Measurements from ENCODE around the gene LAMA3.

LAMA3 gene

GRCh38 chr18:23661735-23662308 is 27.4 kb upstream of the LAMA3 start:
- Histone ChIP-seq H3K4me3 (ENCODE audit: insufficient read length, low read depth) (peak overlapping the region; percentile 39), H3K36me3 (ENCODE audit: insufficient read depth, insufficient read length, low read length) (no peaks in the 10 kb centered on the region), H3K27me3 (ENCODE audit: insufficient read depth, insufficient read length) (peaks cover 32% of the 10 kb centered on the region), H3K9me3 (ENCODE audit: insufficient read depth, low read length) (no peaks in the 10 kb centered on the region), H3K4me1 (ENCODE audit: insufficient read depth, insufficient read length) (no peaks in the 10 kb centered on the region), H3K9ac (ENCODE audit: insufficient read length, low read depth) (peak overlapping the region; percentile 64)
- no peak for TF ChIP-seq SUZ12 (IDR thresholded peaks at IDR 0.05; ENCODE audit: extremely low read depth, insufficient read depth, insufficient read length)
- no peak for TF ChIP-seq ZNF274 (IDR thresholded peaks at IDR 0.05; ENCODE audit: low read depth, low read length)
- TF ChIP-seq YY1 (IDR thresholded peaks at IDR 0.05; ENCODE audit: insufficient read depth, insufficient read length), result no peak
- DNase-seq (ENCODE audit: low read depth, low spot score), result no peak

GRCh38 chr18:23662309-23663263 is 26.7 kb upstream of the LAMA3 start, which contains the start of gene ANKRD29:
Gene ANKRD29, minus strand, starts transcription at chr18:23662911. Its CDS starts 181 bp downstream, at chr18:23662730.
- H3K27me3 ChIP-seq (ENCODE audit: insufficient read depth, insufficient read length), result peaks cover 32% of the 10 kb centered on the region
- no peaks in the 10 kb centered on the region for H3K4me1 ChIP-seq (ENCODE audit: insufficient read depth, insufficient read length)
- H3K9me3 ChIP-seq (ENCODE audit: insufficient read depth, low read length), result no peaks in the 10 kb centered on the region
- DNase-seq (ENCODE audit: low read depth, low spot score), result no peak
- peak within 1 kb of the TSS; percentile 39 for H3K4me3 ChIP-seq (ENCODE audit: insufficient read length, low read depth)
- TF ChIP-seq YY1 (IDR thresholded peaks at IDR 0.05; ENCODE audit: insufficient read depth, insufficient read length) (no peak), SUZ12 (IDR thresholded peaks at IDR 0.05; ENCODE audit: extremely low read depth, insufficient read depth, insufficient read length) (no peak), ZNF274 (IDR thresholded peaks at IDR 0.05; ENCODE audit: low read depth, low read length) (no peak)
- H3K36me3 ChIP-seq (ENCODE audit: insufficient read depth, insufficient read length, low read length), result no peaks in the 10 kb centered on the region
- peak within 1 kb of the TSS; percentile 66 for H3K9ac ChIP-seq (ENCODE audit: insufficient read length, low read depth)

GRCh38 chr18:23664674-23665073 is 24.6 kb upstream of the LAMA3 start:
- no peak for DNase-seq (ENCODE audit: low read depth, low spot score)
- Histone ChIP-seq H3K36me3 (ENCODE audit: insufficient read depth, insufficient read length, low read length) (no peaks in the 10 kb centered on the region), H3K4me3 (ENCODE audit: insufficient read length, low read depth) (no peak overlapping the region), H3K4me1 (ENCODE audit: insufficient read depth, insufficient read length) (no peaks in the 10 kb centered on the region), H3K9ac (ENCODE audit: insufficient read length, low read depth) (no peak overlapping the region), H3K27me3 (ENCODE audit: insufficient read depth, insufficient read length) (peaks cover 34% of the 10 kb centered on the region), H3K9me3 (ENCODE audit: insufficient read depth, low read length) (no peaks in the 10 kb centered on the region)
- TF ChIP-seq YY1 (IDR thresholded peaks at IDR 0.05; ENCODE audit: insufficient read depth, insufficient read length) (no peak), SUZ12 (IDR thresholded peaks at IDR 0.05; ENCODE audit: extremely low read depth, insufficient read depth, insufficient read length) (no peak), ZNF274 (IDR thresholded peaks at IDR 0.05; ENCODE audit: low read depth, low read length) (no peak)

- DNase-seq (ENCODE audit: low read depth, low spot score), result no peak
- H3K9me3 ChIP-seq (ENCODE audit: insufficient read depth, low read length), result no peaks in the 10 kb centered on the region
- H3K9ac ChIP-seq (ENCODE audit: insufficient read length, low read depth), result no peak overlapping the region
- no peaks in the 10 kb centered on the region for H3K36me3 ChIP-seq (ENCODE audit: insufficient read depth, insufficient read length, low read length)
- H3K27me3 ChIP-seq (ENCODE audit: insufficient read depth, insufficient read length), result peaks cover 20% of the 10 kb centered on the region
- TF ChIP-seq ZNF274 (IDR thresholded peaks at IDR 0.05; ENCODE audit: low read depth, low read length), result no peak
- TF ChIP-seq SUZ12 (IDR thresholded peaks at IDR 0.05; ENCODE audit: extremely low read depth, insufficient read depth, insufficient read length), result no peak
- TF ChIP-seq YY1 (IDR thresholded peaks at IDR 0.05; ENCODE audit: insufficient read depth, insufficient read length), result no peak
- peaks cover 3% of the 10 kb centered on the region for H3K4me1 ChIP-seq (ENCODE audit: insufficient read depth, insufficient read length)
- H3K4me3 ChIP-seq (ENCODE audit: insufficient read length, low read depth), result no peak overlapping the region
These were observed 22.1 kb upstream of the LAMA3 start for GRCh38 chr18:23667114-23667513.

- no peak for TF ChIP-seq YY1 (IDR thresholded peaks at IDR 0.05; ENCODE audit: insufficient read depth, insufficient read length)
- H3K4me3 ChIP-seq (ENCODE audit: insufficient read length, low read depth), result no peak overlapping the region
- no peak for DNase-seq (ENCODE audit: low read depth, low spot score)
- H3K9ac ChIP-seq (ENCODE audit: insufficient read length, low read depth), result no peak overlapping the region
- peaks cover 5% of the 10 kb centered on the region for H3K27me3 ChIP-seq (ENCODE audit: insufficient read depth, insufficient read length)
- H3K4me1 ChIP-seq (ENCODE audit: insufficient read depth, insufficient read length), result peaks cover 3% of the 10 kb centered on the region
- no peaks in the 10 kb centered on the region for H3K9me3 ChIP-seq (ENCODE audit: insufficient read depth, low read length)
- H3K36me3 ChIP-seq (ENCODE audit: insufficient read depth, insufficient read length, low read length), result no peaks in the 10 kb centered on the region
These were observed 20.5 kb upstream of the LAMA3 start for GRCh38 chr18:23668731-23669130.

- TF ChIP-seq ZNF274 (IDR thresholded peaks at IDR 0.05; ENCODE audit: low read depth, low read length) (no peak), YY1 (IDR thresholded peaks at IDR 0.05; ENCODE audit: insufficient read depth, insufficient read length) (no peak), SUZ12 (IDR thresholded peaks at IDR 0.05; ENCODE audit: extremely low read depth, insufficient read depth, insufficient read length) (no peak)
- no peak for DNase-seq (ENCODE audit: low read depth, low spot score)
- no peaks in the 10 kb centered on the region for H3K36me3 ChIP-seq (ENCODE audit: insufficient read depth, insufficient read length, low read length)
These were observed 20.0 kb upstream of the LAMA3 start for GRCh38 chr18:23669202-23669766.

More at GRCh38 chr18:23669202-23669766, 20.0 kb upstream of the LAMA3 start:
- Histone ChIP-seq H3K27me3 (ENCODE audit: insufficient read depth, insufficient read length) (peaks cover 4% of the 10 kb centered on the region), H3K4me1 (ENCODE audit: insufficient read depth, insufficient read length) (peaks cover 3% of the 10 kb centered on the region), H3K9ac (ENCODE audit: insufficient read length, low read depth) (no peak overlapping the region), H3K9me3 (ENCODE audit: insufficient read depth, low read length) (no peaks in the 10 kb centered on the region), H3K4me3 (ENCODE audit: insufficient read length, low read depth) (no peak overlapping the region)
